ENCODE measurements around the gene GC.
"Not testable (repeated sequence)": the region's sequence is repeated elsewhere in the genome, so short reads cannot be mapped to it uniquely, and the experiment has no call there.

GC gene

GRCh38 chr4:71783972-71784371 lies at the start of gene GC:
TSS of gene GC (minus strand) at chr4:71784079. CDS start at chr4:71784018, 61 bp downstream.
- DNase-seq (ENCODE audit: low read depth) = no peak

GRCh38 chr4:71833232-71833900 lies 49.5 kb upstream of the GC start:
- DNase-seq (ENCODE audit: low read depth) = no peak

GRCh38 chr4:71832049-71832448 lies 48.2 kb upstream of the GC start:
- no peak for DNase-seq (ENCODE audit: low read depth)

- no peak for DNase-seq (ENCODE audit: low read depth)
These were observed 46.8 kb upstream of the GC start for GRCh38 chr4:71830497-71831190.

- no peak for DNase-seq (ENCODE audit: low read depth)
These were observed 44.6 kb upstream of the GC start for GRCh38 chr4:71828470-71828869.

GRCh38 chr4:71827826-71828225 lies 43.9 kb upstream of the GC start:
- no peak for DNase-seq (ENCODE audit: low read depth)

- DNase-seq (ENCODE audit: low read depth) = no peak
These were observed 32.9 kb upstream of the GC start for GRCh38 chr4:71816676-71817303.

- no peak for DNase-seq (ENCODE audit: low read depth)
These were observed 30.6 kb upstream of the GC start for GRCh38 chr4:71814433-71814832.

GRCh38 chr4:71809805-71810204 lies 25.9 kb upstream of the GC start:
- not testable (repeated sequence) for DNase-seq (ENCODE audit: low read depth)

GRCh38 chr4:71807469-71807868 lies 23.6 kb upstream of the GC start:
- DNase-seq (ENCODE audit: low read depth) = no peak

- not testable (repeated sequence) for DNase-seq (ENCODE audit: low read depth)
These were observed 21.4 kb upstream of the GC start for GRCh38 chr4:71805230-71805629.

- not testable (repeated sequence) for DNase-seq (ENCODE audit: low read depth)
These were observed 20.3 kb upstream of the GC start for GRCh38 chr4:71804017-71804697.

- DNase-seq (ENCODE audit: low read depth) = no peak
These were observed 2.1 kb upstream of the GC start for GRCh38 chr4:71785959-71786358.

- DNase-seq (ENCODE audit: low read depth) = no peak
These were observed 804 bp upstream of the GC start for GRCh38 chr4:71784569-71785197.

GRCh38 chr4:71777891-71778290 lies 6.0 kb downstream of the GC start:
- DNase-seq (ENCODE audit: low read depth) = no peak

- no peak for DNase-seq (ENCODE audit: low read depth)
These were observed 8.4 kb downstream of the GC start for GRCh38 chr4:71775449-71775848.

GRCh38 chr4:71774136-71774535 lies 9.7 kb downstream of the GC start:
- no peak for DNase-seq (ENCODE audit: low read depth)

- DNase-seq (ENCODE audit: low read depth) = no peak
These were observed 10.9 kb downstream of the GC start for GRCh38 chr4:71773004-71773403.

GRCh38 chr4:71772592-71772991 lies 11.3 kb downstream of the GC start:
- DNase-seq (ENCODE audit: low read depth) = no peak

GRCh38 chr4:71771613-71772012 lies 12.3 kb downstream of the GC start:
- DNase-seq (ENCODE audit: low read depth) = no peak

GRCh38 chr4:71769434-71769833 lies 14.4 kb downstream of the GC start:
- DNase-seq (ENCODE audit: low read depth) = no peak

GRCh38 chr4:71768123-71768522 lies 15.8 kb downstream of the GC start:
- DNase-seq (ENCODE audit: low read depth) = no peak
